Measurements from ENCODE around the gene HNMT. TPM values are rescaled to one million over a fixed set of nuclear protein-coding genes. Genes with fewer than 3 reads are reported as not detected.
"Not testable (repeated sequence)": the region's sequence is repeated elsewhere in the genome, so short reads cannot be mapped to it uniquely, and the experiment has no call there.

HNMT gene
- total RNA-seq, 1 donor, result 42.2 TPM

- no peaks in the 10 kb centered on the region for H3K9me3 ChIP-seq (ENCODE audit: low read depth, low read length)
- H3K4me1 ChIP-seq (ENCODE audit: insufficient read depth, low read length), result peaks cover 15% of the 10 kb centered on the region
- H3K27me3 ChIP-seq (ENCODE audit: insufficient read depth, low read length), result no peaks in the 10 kb centered on the region
- H3K4me3 ChIP-seq (ENCODE audit: low read length), result no peak overlapping the region
These were observed 13.5 kb downstream of the HNMT start for GRCh38 chr2:137977790-137978189.

GRCh38 chr2:137980459-137980858, 16.2 kb downstream of the HNMT start:
- Histone ChIP-seq H3K27me3 (ENCODE audit: insufficient read depth, low read length) (no peaks in the 10 kb centered on the region), H3K4me1 (ENCODE audit: insufficient read depth, low read length) (peaks cover 15% of the 10 kb centered on the region), H3K4me3 (ENCODE audit: low read length) (no peak overlapping the region), H3K9me3 (ENCODE audit: low read depth, low read length) (no peaks in the 10 kb centered on the region)

DNA sequence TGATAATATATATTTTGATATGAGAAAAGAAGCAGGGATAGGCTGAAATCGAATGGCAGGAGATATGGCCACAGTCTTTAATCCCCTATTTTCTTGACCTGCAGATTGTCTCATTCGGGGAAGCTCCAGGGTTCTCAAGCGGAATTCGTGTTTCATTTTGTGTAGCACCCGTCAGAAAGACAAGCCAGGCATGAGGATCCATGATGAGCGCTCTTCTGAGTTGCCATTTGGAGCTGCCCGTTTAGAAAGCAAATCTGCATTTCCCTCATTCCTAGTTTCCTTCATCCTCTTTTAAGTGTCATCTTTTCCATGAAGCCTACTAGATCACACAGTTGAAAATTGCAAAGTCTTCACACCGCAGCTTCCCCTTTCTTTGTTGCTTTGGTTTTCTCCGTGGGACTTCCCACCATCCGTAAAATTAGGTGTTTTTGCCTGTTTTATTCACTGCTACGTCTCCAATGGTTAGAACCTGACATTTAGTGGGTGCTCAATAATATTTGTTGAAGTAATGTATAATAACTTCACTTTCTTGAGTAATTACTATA, 16.9 kb downstream of the HNMT start:
- no peaks in the 10 kb centered on the region for H3K27me3 ChIP-seq (ENCODE audit: insufficient read depth, low read length)
- H3K4me1 ChIP-seq (ENCODE audit: insufficient read depth, low read length), result peaks cover 15% of the 10 kb centered on the region
- H3K4me3 ChIP-seq (ENCODE audit: low read length), result no peak overlapping the region
- no peaks in the 10 kb centered on the region for H3K9me3 ChIP-seq (ENCODE audit: low read depth, low read length)

GRCh38 chr2:137983581-137983980, 19.3 kb downstream of the HNMT start:
- Histone ChIP-seq H3K27me3 (ENCODE audit: insufficient read depth, low read length) (no peaks in the 10 kb centered on the region), H3K9me3 (ENCODE audit: low read depth, low read length) (no peaks in the 10 kb centered on the region), H3K4me1 (ENCODE audit: insufficient read depth, low read length) (peaks cover 15% of the 10 kb centered on the region), H3K4me3 (ENCODE audit: low read length) (no peak overlapping the region)

- H3K27me3 ChIP-seq (ENCODE audit: insufficient read depth, low read length), result no peaks in the 10 kb centered on the region
- H3K4me1 ChIP-seq (ENCODE audit: insufficient read depth, low read length), result no peaks in the 10 kb centered on the region
- no peaks in the 10 kb centered on the region for H3K9me3 ChIP-seq (ENCODE audit: low read depth, low read length)
- H3K4me3 ChIP-seq (ENCODE audit: low read length), result no peak overlapping the region
These were observed 22.0 kb downstream of the HNMT start for GRCh38 chr2:137986268-137986667.

- Histone ChIP-seq H3K27me3 (ENCODE audit: insufficient read depth, low read length) (no peaks in the 10 kb centered on the region), H3K9me3 (ENCODE audit: low read depth, low read length) (no peaks in the 10 kb centered on the region), H3K4me1 (ENCODE audit: insufficient read depth, low read length) (no peaks in the 10 kb centered on the region), H3K4me3 (ENCODE audit: low read length) (no peak overlapping the region)
These were observed 22.7 kb downstream of the HNMT start for GRCh38 chr2:137987011-137987410.

DNA sequence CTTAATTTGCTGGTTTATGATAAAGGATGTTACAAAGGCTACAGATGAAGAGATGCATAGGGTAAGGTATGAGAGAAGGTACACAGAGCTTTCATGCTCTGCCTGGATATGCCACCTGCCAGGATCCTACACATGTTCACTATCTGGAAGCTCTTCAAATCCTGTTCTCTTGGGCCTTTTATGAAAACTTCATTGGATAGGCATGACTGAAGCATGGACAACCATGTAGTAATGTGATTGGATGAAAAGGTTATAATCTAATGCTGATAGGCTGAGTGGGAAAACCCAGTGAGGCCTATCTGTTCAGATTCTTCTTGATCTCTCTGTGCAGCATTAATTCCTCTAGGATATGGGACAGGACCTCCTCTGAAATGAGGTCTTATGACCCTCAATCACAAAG, 26.8 kb downstream of the HNMT start:
- Histone ChIP-seq H3K4me3 (ENCODE audit: low read length) (no peak overlapping the region), H3K9me3 (ENCODE audit: low read depth, low read length) (no peaks in the 10 kb centered on the region), H3K4me1 (ENCODE audit: insufficient read depth, low read length) (no peaks in the 10 kb centered on the region), H3K27me3 (ENCODE audit: insufficient read depth, low read length) (no peaks in the 10 kb centered on the region)

DNA sequence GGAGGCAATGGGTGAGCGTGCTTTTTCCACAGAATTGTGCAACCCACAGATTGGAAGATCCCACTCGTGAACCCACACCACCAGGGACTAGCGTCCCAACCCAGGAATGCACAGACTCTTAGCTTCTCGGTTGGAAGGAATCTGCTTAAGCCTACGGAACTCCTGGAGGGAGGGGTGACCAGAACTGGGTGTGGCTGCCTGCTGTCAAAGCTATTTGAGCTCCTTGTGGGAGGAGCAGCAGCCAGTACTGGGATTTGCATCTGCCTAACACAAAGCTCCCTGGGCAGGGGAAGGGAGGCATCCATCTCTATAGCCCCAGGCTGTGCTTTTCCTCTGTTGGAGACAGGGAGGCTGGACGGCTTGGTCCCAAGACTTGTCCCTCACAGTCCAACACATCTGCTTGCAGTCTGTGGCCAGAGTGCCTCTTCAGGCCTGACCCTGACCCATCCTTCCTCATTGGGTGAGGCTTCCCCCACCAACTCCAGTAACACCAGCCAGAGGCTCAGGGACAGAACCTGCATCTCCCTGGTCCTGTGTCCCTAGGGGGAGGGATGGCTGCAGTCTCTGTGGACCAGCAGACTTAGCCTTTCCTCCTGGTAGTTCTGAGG, 27.9 kb downstream of the HNMT start:
- Histone ChIP-seq H3K27me3 (ENCODE audit: insufficient read depth, low read length) (no peaks in the 10 kb centered on the region), H3K9me3 (ENCODE audit: low read depth, low read length) (no peaks in the 10 kb centered on the region), H3K4me1 (ENCODE audit: insufficient read depth, low read length) (no peaks in the 10 kb centered on the region), H3K4me3 (ENCODE audit: low read length) (no peak overlapping the region)

- H3K27me3 ChIP-seq (ENCODE audit: insufficient read depth, low read length), result not testable (repeated sequence)
These were observed 29.6 kb downstream of the HNMT start for GRCh38 chr2:137993715-137994476.

GRCh38 chr2:137995368-137995767, 31.1 kb downstream of the HNMT start:
- not testable (repeated sequence) for H3K9me3 ChIP-seq (ENCODE audit: low read depth, low read length); H3K4me3 ChIP-seq (ENCODE audit: low read length); H3K4me1 ChIP-seq (ENCODE audit: insufficient read depth, low read length); H3K27me3 ChIP-seq (ENCODE audit: insufficient read depth, low read length)

More at GRCh38 chr2:137993715-137994476, 29.6 kb downstream of the HNMT start:
- H3K4me1 ChIP-seq (ENCODE audit: insufficient read depth, low read length); H3K9me3 ChIP-seq (ENCODE audit: low read depth, low read length); H3K4me3 ChIP-seq (ENCODE audit: low read length): not testable (repeated sequence)

DNA sequence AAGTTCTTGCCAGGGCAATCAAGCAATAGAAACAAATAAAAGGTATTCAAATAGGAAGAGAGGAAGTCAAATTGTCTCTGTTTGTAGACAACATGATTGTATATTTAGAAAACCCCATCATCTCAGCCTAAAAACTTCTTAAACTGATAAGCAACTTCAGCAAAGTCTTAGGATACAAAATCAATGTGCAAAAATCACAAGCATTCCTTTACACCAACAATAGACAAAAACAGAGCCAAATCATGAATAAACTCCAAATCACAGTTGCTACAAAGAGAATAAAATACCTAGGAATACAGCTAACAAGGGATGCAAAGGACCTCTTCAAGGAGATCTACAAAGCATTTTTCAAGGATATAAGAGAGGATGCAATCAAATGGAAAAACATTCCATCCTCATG, 31.9 kb downstream of the HNMT start:
- not testable (repeated sequence) for H3K4me3 ChIP-seq (ENCODE audit: low read length); H3K4me1 ChIP-seq (ENCODE audit: insufficient read depth, low read length); H3K9me3 ChIP-seq (ENCODE audit: low read depth, low read length); H3K27me3 ChIP-seq (ENCODE audit: insufficient read depth, low read length)

- Histone ChIP-seq H3K27me3 (ENCODE audit: insufficient read depth, low read length) (no peaks in the 10 kb centered on the region), H3K9me3 (ENCODE audit: low read depth, low read length) (no peaks in the 10 kb centered on the region), H3K4me1 (ENCODE audit: insufficient read depth, low read length) (no peaks in the 10 kb centered on the region), H3K4me3 (ENCODE audit: low read length) (no peak overlapping the region)
These were observed 33.5 kb downstream of the HNMT start for GRCh38 chr2:137997733-137998132.

GRCh38 chr2:137998503-137998902, 34.2 kb downstream of the HNMT start:
- Histone ChIP-seq H3K4me1 (ENCODE audit: insufficient read depth, low read length) (no peaks in the 10 kb centered on the region), H3K4me3 (ENCODE audit: low read length) (no peak overlapping the region)

GRCh38 chr2:137999273-137999672, 35.0 kb downstream of the HNMT start:
- H3K27me3 ChIP-seq (ENCODE audit: insufficient read depth, low read length), result no peaks in the 10 kb centered on the region
- H3K4me1 ChIP-seq (ENCODE audit: insufficient read depth, low read length), result no peaks in the 10 kb centered on the region
- H3K9me3 ChIP-seq (ENCODE audit: low read depth, low read length), result no peaks in the 10 kb centered on the region
- H3K4me3 ChIP-seq (ENCODE audit: low read length), result no peak overlapping the region

More at GRCh38 chr2:137998503-137998902, 34.2 kb downstream of the HNMT start:
- Histone ChIP-seq H3K27me3 (ENCODE audit: insufficient read depth, low read length) (no peaks in the 10 kb centered on the region), H3K9me3 (ENCODE audit: low read depth, low read length) (no peaks in the 10 kb centered on the region)

GRCh38 chr2:138000009-138000408, 35.7 kb downstream of the HNMT start:
- H3K9me3 ChIP-seq (ENCODE audit: low read depth, low read length), result no peaks in the 10 kb centered on the region
- H3K4me3 ChIP-seq (ENCODE audit: low read length), result no peak overlapping the region
- no peaks in the 10 kb centered on the region for H3K27me3 ChIP-seq (ENCODE audit: insufficient read depth, low read length)
- H3K4me1 ChIP-seq (ENCODE audit: insufficient read depth, low read length), result no peaks in the 10 kb centered on the region

- no peaks in the 10 kb centered on the region for H3K27me3 ChIP-seq (ENCODE audit: insufficient read depth, low read length)
- no peak overlapping the region for H3K4me3 ChIP-seq (ENCODE audit: low read length)
- H3K4me1 ChIP-seq (ENCODE audit: insufficient read depth, low read length), result no peaks in the 10 kb centered on the region
- no peaks in the 10 kb centered on the region for H3K9me3 ChIP-seq (ENCODE audit: low read depth, low read length)
These were observed 36.5 kb downstream of the HNMT start for GRCh38 chr2:138000796-138001195.
